Esophagus muscularis mucosa (tissue), 4 donors: ENCODE data around the gene UPF3B.

ENCODE experiments used
- CTCF ChIP-seq, 3 experiments: fragments of 200-600 bp in 2 of 3; fragments of 450-650 bp in 1 of 3; sonication (generic) in 2 of 3; IDR thresholded peaks; one replicate each; pipeline ENCODE4 v1.5.1; 2017 to 2019; ENCODE audit warnings: antibody characterized with exemption in 3 of 3, mild to moderate bottlenecking in 2 of 3, moderate library complexity in 1 of 3
- EP300 ChIP-seq: sonication (generic); formaldehyde crosslinking; IDR thresholded peaks from one replicate; pipeline ENCODE4 v1.6.1; 2017; ENCODE audit warnings: antibody characterized with exemption
- POLR2A ChIP-seq: fragments of 450-650 bp; IDR thresholded peaks from one replicate; pipeline ENCODE4 v1.6.1; 2017; ENCODE audit warnings: antibody characterized with exemption, moderate library complexity, mild to moderate bottlenecking, low read depth
- POLR2AphosphoS5 ChIP-seq, 2 donors: sonication (generic); formaldehyde crosslinking; IDR thresholded peaks; one replicate each; pipeline ENCODE4 v1.6.1; 2017; ENCODE audit warnings: antibody characterized with exemption in 2 of 2

GRCh38 chrX:119880552-119881437 lies 28.0 kb upstream of the UPF3B start:
- no peak for TF ChIP-seq POLR2A
- no peak for TF ChIP-seq POLR2AphosphoS5 (IDR thresholded peaks at IDR 0.05)
- TF ChIP-seq CTCF (IDR thresholded peaks at IDR 0.05): peak; percentile 39 to 57 (median 45)
- no peak for TF ChIP-seq EP300
